Thyroid gland (tissue), 4 donors: ENCODE results near the gene LSMEM2. TPM values are rescaled to one million over a fixed set of nuclear protein-coding genes. Genes with fewer than 3 reads are reported as not detected.

ENCODE experiments used
- DNase-seq, 2 donors: peaks; one replicate each; pipeline ENCODE4 v3.0.0-alpha.2; 2019
- H3K27ac ChIP-seq, 3 donors: fragments of 200-600 bp; sonication (generic); 1 replicate in 2 of 3; 2 replicates in 1 of 3; pipeline ENCODE4 v1.5.1; 2016 to 2019; ENCODE audit warnings: mild to moderate bottlenecking in 1 of 3, moderate library complexity in 1 of 3
- H3K27me3 ChIP-seq: fragments of 200-600 bp; sonication (generic); one replicate; pipeline ENCODE4 v1.5.1; 2019
- H3K36me3 ChIP-seq, 2 donors: fragments of 200-600 bp; sonication (generic); one replicate each; pipeline ENCODE4 v1.5.1; 2016 to 2019
- H3K4me1 ChIP-seq, 2 donors: fragments of 200-600 bp; sonication (generic); one replicate each; pipeline ENCODE4 v1.5.1; 2017 to 2019
- H3K4me3 ChIP-seq, 3 donors: fragments of 200-600 bp; sonication (generic); replicated peaks in 1 of 3; 1 replicate in 2 of 3; 2 replicates in 1 of 3; pipeline ENCODE4 v1.5.1; 2016; ENCODE audit warnings: mild to moderate bottlenecking in 1 of 3
- H3K9me3 ChIP-seq: fragments of 200-600 bp; sonication (generic); one replicate; pipeline ENCODE4 v1.5.1; 2017
- POLR2A ChIP-seq, 2 donors: fragments of 450-650 bp; IDR thresholded peaks; one replicate each; pipeline ENCODE4 v1.6.1; 2017; ENCODE audit warnings: antibody characterized with exemption in 2 of 2, mild to moderate bottlenecking in 2 of 2, moderate library complexity in 1 of 2
- WGBS, 2 donors: methylation state at CpG; one replicate each; pipeline ENCODE4 v1.1.5; 2017; 5-methylcytosine and 5-hydroxymethylcytosine counted together
- intact Hi-C: fragments of 100-400 bp; cut with DNase I; formaldehyde crosslinking; loops from one replicate; pipeline ENCODE4 v1.15.1; 2023
- total RNA-seq, 4 donors: library from RNA; depleted of rRNA; stranded (reverse); fragments of >200 nt; gene quantifications; one replicate each; pipeline ENCODE4 v1.2.3, GENCODE V29; 2016
- TF ChIP-seq, protein P1 (sequence below), 6 experiments: fragments of 200-600 bp in 3 of 6; fragments of 450-650 bp in 3 of 6; sonication (generic) in 3 of 6; IDR thresholded peaks; one replicate each; pipeline ENCODE4 v1.5.1; 2016 to 2019; ENCODE audit warnings: antibody characterized with exemption in 6 of 6, mild to moderate bottlenecking in 2 of 6, inconsistent platforms in 1 of 6, moderate library complexity in 1 of 6

LSMEM2 gene
- total RNA-seq, 4 donors from 2014 or later: not detected

DNA sequence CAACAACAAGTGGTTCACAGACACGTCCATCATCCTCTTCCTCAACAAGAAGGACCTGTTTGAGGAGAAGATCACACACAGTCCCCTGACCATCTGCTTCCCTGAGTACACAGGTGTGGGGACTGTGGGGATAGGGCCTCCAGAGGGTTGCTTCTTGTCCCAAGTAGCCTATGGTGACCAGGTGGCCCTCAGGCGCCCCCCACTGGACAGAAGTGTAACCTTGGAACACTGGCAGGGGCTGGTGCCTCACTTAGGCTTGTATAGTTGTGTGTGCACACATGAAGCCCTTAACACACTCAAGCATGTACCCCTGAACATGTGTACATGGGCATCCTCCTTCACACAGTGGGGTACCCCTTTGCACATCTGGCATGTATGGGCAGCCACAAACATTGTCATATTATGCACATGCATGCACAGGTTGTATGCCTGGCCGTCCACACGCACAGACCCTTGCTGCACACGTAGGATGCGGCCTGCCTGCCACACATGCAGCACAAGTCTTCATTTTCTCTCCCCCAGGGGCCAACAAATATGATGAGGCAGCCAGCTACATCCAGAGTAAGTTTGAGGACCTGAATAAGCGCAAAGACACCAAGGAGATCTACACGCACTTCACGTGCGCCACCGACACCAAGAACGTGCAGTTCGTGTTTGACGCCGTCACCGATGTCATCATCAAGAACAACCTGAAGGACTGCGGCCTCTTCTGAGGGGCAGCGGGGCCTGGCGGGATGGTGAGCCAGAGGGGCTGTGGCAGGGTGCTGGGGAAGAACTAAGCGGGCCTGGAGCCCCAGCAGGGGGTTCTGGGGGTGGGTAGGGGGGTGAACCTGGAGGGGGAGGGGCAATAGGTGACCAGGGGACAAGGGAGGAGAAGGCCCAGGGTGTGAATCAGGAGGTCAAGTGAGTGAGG is 21.7 kb upstream of the LSMEM2 start:
- DNase-seq: peak in 1 of 2 donors; percentile 36
- TF ChIP-seq, protein P1, sequence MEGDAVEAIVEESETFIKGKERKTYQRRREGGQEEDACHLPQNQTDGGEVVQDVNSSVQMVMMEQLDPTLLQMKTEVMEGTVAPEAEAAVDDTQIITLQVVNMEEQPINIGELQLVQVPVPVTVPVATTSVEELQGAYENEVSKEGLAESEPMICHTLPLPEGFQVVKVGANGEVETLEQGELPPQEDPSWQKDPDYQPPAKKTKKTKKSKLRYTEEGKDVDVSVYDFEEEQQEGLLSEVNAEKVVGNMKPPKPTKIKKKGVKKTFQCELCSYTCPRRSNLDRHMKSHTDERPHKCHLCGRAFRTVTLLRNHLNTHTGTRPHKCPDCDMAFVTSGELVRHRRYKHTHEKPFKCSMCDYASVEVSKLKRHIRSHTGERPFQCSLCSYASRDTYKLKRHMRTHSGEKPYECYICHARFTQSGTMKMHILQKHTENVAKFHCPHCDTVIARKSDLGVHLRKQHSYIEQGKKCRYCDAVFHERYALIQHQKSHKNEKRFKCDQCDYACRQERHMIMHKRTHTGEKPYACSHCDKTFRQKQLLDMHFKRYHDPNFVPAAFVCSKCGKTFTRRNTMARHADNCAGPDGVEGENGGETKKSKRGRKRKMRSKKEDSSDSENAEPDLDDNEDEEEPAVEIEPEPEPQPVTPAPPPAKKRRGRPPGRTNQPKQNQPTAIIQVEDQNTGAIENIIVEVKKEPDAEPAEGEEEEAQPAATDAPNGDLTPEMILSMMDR (IDR thresholded peaks at IDR 0.05): peak in 4 of 6 experiments; percentile 18 to 49 (median 34)
- TF ChIP-seq POLR2A (IDR thresholded peaks at IDR 0.05): no peak
- peaks cover 20 to 41% of the 10 kb centered on the region in 2 donors for H3K4me1 ChIP-seq
- H3K27me3 ChIP-seq: no peaks in the 10 kb centered on the region
- no peaks in the 10 kb centered on the region for H3K9me3 ChIP-seq
- peaks cover 34 to 42% of the 10 kb centered on the region in 2 donors for H3K36me3 ChIP-seq
- intact Hi-C loops: no loop called here
- no peak overlapping the region for H3K4me3 ChIP-seq
- WGBS, 2 donors: 90 to 94% methylated on average over 19 to 20 of the region's 20 CpGs
- peak overlapping the region in 1 of 3 donors; percentile 99 for H3K27ac ChIP-seq

DNA sequence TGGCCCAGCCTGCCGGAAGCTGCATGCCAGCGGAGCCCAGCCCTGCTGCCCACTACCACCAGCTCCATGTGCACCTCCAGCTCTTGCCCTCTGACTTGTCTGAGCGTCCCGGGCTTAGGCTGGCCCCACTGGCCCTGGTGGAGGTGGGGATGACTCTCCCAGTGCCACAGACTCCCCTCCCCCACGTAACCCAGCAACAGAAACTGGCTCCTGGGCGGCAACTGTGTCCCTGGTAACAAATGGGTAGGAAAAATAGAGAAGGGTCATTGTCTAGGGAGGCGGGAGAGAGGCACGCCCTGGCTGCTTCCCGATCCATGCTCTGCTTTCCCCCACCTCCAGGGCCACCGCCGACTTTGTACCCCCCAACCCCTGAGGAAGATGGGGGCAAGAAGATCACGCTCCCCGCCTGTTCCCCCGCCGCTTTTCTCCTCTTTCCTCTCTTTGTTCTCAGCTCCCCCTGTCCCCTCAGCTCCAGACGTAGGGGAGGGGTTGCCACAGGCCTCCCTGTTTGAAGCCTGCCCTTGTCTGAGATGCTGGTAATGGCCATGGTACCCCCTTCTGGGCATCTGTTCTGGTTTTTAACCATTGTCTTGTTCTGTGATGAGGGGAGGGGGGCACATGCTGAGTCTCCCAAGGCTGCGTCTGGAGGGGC is 20.7 kb upstream of the LSMEM2 start:
- no peaks in the 10 kb centered on the region for H3K27me3 ChIP-seq
- no peak for TF ChIP-seq POLR2A (IDR thresholded peaks at IDR 0.05)
- TF ChIP-seq, protein P1 (IDR thresholded peaks at IDR 0.05): no peak
- H3K4me1 ChIP-seq: peaks cover 20 to 41% of the 10 kb centered on the region in 2 donors
- H3K27ac ChIP-seq: peak overlapping the region in 1 of 3 donors; percentile 99
- H3K4me3 ChIP-seq: no peak overlapping the region
- no peak for DNase-seq
- no peaks in the 10 kb centered on the region for H3K9me3 ChIP-seq
- intact Hi-C loops: no loop called here
- 72 to 84% methylated on average over 15 to 16 of the region's 17 CpGs for WGBS, 2 donors
- peaks cover 27 to 33% of the 10 kb centered on the region in 2 donors for H3K36me3 ChIP-seq

DNA sequence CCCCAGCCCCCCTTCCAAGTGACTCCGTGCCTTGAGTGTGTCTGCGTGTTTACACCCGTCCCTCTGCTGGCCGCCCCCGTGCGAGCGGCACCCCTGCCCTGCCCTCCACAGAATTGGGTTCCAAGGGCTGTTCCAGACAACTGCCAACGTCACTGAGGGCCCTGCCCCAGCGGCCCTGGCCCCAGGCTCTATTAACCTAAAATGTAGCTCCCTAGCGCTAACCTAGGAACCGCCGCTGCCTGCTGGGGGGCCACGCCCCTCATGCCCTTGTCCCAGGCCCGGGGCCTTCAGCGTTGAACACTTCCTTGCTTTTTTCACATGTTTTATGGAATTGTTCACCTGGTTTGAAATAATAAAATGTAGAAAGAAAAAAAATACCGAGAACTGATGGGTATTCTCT is 19.9 kb upstream of the LSMEM2 start:
- Histone ChIP-seq H3K9me3 (no peaks in the 10 kb centered on the region), H3K27ac (peak overlapping the region in 1 of 3 donors; percentile 99), H3K27me3 (no peaks in the 10 kb centered on the region), H3K4me3 (no peak overlapping the region), H3K4me1 (peaks cover 23 to 43% of the 10 kb centered on the region in 2 donors), H3K36me3 (peaks cover 26 to 31% of the 10 kb centered on the region in 2 donors)
- WGBS, 2 donors: 84 to 87% methylated on average over 15 to 16 of the region's 16 CpGs
- no peak for DNase-seq
- TF ChIP-seq, protein P1 (IDR thresholded peaks at IDR 0.05): no peak
- TF ChIP-seq POLR2A (IDR thresholded peaks at IDR 0.05): no peak
- intact Hi-C loops: no loop called here

DNA sequence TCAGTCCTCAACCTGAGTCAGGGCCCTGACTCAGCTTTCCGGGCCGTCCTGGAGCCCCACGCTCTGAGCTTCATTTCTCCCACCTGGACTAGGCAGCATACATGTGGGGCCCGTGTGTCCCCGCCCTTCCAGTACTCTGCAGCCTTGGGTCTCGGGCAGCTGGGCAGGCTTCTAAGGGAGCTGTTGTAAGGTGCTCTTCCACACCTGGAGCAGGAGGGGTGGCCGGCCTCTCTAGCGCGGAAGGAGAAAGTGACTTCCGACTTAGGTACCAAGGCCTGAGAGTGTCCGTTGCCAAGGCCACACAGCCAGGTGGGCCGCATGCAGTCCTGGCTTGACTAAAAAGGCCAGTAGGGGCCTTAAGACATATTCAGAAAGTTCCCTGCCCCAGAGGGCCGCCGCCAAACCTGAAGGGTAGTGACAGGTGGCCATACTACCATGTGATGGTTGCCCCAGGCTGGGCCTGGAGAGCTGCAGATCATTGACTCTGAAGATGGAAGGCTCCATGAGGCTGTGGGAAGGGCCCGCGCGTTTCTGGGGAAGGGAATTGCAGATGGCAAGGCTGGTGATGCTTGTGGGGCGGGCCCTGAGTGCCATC is 19.4 kb upstream of the LSMEM2 start:
- TF ChIP-seq, protein P1 (IDR thresholded peaks at IDR 0.05): no peak
- no peak for TF ChIP-seq POLR2A (IDR thresholded peaks at IDR 0.05)
- Histone ChIP-seq H3K4me1 (peaks cover 29 to 45% of the 10 kb centered on the region in 2 donors), H3K27me3 (no peaks in the 10 kb centered on the region), H3K9me3 (no peaks in the 10 kb centered on the region), H3K36me3 (peaks cover 26 to 27% of the 10 kb centered on the region in 2 donors), H3K27ac (peak overlapping the region in 2 of 3 donors; percentile 99), H3K4me3 (peak overlapping the region in 1 of 3 donors; percentile 72)
- WGBS, 2 donors: 65 to 80% methylated on average over 5 to 12 of the region's 18 CpGs
- intact Hi-C loops: no loop called here
- DNase-seq: no peak
